ENCODE results near the gene CCDC169.

The CCDC169 gene

DNA sequence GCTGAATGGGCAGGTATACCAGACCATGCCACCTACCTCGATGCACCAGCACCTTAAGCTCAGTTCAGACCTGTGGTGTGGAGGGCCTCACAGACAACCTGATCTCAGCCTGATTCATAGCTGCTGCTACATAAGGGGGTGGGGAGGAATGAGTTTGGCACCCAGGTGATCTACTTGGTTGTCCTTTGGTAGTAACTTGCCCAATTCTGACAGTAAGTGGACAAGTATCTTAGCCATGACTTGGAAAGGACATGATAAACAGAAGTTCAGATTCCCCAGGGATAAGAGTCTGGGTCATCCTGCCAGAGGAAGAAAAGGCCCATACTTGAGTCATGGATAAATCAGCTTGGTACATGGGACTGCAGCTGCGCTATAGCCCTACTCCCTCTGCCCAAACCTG is 54.9 kb downstream of the CCDC169 start:
- DNase-seq (ENCODE audit: low spot score) = no peak

DNA sequence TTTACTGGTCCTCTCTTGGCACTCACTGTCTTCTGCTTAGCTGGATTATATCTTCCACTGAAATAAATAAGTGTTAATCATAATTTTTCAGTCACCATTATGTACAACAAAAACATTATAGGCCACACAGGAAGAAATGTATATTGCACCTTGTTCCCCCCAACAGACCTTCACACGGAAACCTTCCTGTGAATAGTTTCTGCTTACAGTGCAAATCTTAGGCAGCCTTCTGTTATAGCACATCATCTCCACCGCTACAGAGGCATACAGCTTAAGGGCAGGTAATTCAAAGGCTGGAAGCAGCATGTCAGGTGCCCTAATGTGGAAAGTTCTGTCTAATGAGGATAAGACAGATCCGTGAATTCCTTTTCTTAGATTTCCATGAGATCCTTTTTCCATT is 66.4 kb downstream of the CCDC169 start:
- no peak for DNase-seq (ENCODE audit: low spot score)

DNA sequence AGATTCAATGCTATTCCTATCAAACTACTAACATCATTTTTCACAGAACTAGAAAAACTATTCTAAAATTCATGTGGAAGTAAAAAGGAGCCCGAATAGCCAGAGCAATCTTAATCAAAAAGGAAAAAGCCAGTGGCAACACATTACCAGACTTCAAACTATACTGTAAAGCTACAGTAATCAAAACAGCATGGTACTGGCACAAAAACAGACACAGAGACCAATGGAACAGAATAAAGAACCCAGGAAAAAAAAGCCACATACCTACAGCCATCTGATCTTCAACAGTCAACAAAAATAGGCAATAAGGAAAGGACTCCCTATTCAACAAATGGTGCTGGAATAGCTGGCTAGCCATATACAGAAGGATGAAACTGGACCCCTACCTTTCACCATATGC is 72.9 kb downstream of the CCDC169 start:
- DNase-seq (ENCODE audit: low spot score) = no peak

DNA sequence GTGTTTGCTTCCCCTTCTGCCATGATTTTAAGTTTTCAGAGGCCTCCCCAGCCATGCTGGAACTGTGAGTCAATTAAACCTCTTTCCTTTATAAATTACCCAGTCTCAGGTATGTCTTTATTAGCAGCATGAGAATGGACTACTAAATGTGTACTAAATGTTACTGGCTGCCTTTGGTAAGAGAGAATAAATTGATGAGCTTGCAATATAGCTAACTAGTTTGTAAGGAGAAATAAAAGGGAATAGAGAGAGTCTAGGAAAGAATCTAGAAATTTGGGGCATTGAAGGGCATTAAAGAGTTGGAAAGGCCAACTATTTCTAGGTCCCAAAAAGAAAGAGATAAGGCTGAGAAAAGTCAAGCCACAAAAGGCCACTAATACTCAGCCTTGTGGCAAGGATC is 77.7 kb downstream of the CCDC169 start:
- no peak for DNase-seq (ENCODE audit: low spot score)

DNA sequence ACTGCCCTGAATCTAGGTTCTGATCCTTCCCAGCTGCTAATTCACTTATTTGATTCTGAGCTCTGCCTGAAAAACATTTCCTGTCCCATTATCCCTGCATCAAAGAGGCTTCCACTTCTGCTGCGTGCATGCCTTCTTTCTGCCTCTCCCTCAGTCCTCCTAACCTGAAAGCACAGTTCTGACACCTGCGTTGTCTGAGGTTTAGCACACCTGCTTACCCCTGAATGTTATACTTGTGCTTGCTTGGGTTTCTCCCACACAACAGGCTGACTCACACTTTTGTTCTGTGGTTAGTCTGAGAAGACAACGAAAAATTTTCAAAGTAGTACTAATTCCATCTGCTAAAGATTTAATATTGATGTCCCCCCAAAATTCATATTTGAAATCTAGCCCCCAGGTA is 80.2 kb downstream of the CCDC169 start:
- DNase-seq (ENCODE audit: low spot score) = no peak

DNA sequence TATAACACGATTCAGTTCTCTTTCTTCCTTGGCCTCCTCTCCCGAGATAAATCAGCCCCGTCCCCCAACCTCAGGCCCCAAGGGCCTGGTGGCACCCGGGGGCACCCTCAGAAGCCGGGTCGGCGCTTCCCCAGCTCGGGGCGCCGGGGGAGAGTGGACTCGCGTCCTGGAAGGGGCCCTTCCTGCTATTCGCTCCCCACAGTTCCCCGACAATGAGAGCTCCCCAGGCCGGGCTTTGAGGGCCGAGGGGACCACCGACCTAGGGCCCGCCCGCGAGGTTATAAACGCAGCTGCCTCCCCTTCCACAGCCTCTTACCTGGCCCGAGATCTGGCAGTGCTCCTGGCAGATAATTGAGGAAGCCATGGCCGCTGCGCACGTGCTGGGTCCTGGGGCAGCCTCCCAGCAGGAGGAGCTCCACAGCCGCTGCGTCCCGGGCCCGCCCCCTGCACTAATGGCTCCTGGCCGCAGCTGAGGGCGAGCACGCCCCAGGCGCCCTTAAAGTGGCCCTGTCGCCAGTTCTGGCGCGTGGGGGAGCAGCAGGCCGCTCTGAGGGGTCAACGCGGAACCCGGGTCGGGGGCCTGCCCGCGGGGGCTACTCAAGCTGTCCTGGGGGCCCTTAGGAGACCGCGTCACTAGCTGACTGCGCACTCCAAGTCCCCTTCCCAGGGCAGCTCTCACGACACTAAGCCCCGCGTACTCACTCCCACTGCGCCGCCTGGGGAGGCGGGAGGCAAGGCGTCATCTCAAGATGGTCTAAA is 83.3 kb downstream of the CCDC169 start, which contains the start of gene SOHLH2:
TSS of gene SOHLH2 (minus strand) at position 394 of the 759 bp plus-strand sequence. CDS start at position 364, 30 bp downstream.
- no peak for DNase-seq (ENCODE audit: low spot score)

DNA sequence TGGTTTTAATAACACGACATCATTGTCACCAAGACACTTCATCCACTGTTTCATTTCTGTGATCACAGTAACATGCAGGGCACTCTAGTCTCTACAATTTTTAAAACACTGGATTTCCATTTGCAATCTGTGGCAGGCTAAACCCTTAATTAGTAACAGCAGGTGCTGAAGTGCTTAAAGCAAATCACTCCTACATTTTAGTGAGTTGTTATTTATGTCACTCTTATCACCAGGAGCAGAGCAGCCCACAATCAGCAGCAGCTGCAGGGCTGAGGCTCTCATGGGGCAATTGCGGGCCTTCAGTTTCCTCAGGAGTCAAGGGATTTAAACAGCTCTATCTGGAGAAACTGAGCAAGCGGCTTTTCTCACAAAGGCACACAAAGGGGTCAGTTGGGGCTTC is 84.8 kb downstream of the CCDC169 start:
- DNase-seq (ENCODE audit: low spot score) = no peak

DNA sequence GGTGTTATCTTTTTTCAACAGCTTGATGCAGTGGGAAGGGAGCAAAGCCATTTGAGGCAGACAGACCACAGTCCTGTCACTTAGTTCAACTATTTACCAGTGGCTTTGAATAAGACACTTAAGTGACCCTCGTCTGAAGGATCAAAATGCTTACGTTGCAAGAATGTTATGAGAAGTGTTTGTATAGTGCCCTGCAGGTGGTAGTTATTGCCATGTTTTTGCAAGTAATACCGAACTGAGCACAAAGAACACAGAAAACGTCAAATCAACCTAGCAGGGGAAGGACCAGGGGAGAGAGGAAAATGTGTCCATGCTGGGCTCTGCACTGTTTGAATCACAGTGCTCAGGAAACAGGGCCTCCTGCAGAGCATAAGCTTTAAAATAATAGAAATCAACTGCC is 86.0 kb downstream of the CCDC169 start:
- no peak for DNase-seq (ENCODE audit: low spot score)

DNA sequence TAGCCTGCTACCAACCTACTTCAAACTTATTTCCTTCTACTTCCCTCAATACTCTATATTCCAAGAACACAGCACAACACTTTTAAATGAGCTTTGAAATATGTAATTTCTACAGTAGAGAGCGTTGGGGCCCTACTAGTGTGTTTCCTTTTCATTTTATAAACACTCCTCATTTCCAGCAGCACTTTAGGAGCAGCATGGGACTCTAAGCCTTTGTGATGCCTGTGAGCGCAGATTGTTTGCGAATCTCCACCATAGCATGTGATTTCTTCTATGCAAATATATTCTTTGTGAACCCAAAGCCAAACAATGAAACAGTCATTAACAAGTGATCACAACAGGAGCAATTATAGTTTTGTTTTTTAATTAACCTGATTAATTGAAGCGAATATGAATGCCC is 86.9 kb downstream of the CCDC169 start:
- no peak for DNase-seq (ENCODE audit: low spot score)

DNA sequence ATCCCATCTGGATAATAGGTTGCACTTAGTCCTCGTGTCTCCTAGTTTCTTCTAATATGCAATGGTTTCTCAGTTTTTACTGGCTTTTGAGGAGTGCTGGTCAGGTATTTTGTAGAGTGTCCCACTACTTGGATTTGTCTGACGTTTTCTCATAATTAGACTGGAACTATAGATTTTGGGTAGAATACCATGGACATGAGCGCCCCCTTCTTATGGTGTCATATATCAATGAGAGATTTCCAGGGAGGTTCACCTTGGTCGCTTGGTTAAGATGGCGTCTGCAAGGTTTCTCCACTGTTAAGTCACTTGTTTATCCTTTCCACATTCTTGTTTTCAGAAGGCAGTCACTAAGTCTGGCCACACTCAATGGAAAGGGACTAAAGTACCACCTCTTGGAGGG is 89.9 kb downstream of the CCDC169 start:
- DNase-seq (ENCODE audit: low spot score) = no peak

DNA sequence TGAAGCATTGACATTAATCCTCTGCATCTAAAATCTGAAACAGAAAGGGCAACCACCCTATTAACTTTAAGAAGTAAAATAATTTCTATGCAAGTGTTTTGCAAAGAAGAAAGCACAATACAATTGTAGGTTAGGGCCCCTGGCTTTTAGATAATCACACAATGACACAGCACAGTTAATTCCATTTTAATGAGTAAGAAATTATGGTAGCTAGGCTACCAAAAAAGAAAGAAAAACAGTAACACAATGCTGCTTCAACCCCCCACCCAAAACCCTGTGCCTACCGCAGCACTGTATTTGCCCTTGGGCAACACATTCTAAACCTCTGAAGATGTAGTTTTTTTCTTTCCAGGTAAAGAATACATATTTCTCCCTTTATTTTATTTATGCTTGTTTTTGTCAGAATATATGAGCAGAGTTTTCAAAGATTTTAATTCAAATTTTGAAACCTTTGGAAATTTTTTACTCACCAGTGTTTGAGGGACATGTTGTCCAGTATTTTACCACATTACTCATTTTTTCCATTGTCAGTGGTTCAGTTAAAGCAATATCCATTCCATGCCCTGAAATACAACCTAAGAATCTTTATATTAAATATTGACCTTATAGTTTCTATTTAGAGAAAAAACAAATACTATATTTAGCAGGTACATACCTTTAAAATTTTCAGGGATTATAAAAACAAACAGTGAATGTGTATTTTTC is 104.3 kb downstream of the CCDC169 start:
- peak; percentile 18 for DNase-seq (ENCODE audit: low spot score)

DNA sequence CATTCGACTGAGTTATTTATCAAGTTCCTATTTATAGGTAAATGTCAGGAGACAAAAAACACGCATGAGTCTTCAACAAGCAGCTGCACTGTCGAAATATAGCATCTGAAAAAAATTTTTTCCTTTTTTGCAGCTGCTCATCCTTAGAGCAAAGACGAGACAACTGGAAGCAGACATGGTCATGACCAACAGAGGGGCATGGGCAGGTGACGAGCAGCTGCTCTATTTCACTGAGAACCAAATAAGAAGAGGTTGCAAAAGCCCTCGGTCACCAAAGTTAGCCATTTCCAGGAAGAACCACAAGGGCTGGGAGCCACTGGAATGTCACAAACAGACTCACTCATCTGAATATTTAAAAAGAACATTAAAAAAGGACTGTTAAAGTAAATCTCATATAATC is 105.4 kb downstream of the CCDC169 start:
- no peak for DNase-seq (ENCODE audit: low spot score)

DNA sequence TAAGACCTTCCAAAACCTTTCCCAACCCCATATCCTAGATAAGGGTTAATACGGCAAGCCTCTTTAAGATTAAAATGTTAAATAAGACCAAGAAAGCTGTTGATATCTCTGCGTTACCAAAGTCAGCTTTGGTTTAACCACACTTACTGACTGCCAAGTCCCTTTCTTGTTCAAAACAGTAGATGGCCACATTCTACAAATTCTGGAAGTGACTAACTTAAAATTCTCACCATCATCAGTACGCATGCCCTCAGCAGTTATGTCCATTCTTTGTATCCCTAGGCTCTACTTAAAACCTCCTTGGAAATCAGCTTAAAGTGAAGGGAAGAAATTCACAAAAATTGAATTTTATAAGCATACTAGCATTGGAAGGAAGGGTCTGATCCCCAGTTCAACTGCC is 106.8 kb downstream of the CCDC169 start:
- DNase-seq (ENCODE audit: low spot score) = no peak

DNA sequence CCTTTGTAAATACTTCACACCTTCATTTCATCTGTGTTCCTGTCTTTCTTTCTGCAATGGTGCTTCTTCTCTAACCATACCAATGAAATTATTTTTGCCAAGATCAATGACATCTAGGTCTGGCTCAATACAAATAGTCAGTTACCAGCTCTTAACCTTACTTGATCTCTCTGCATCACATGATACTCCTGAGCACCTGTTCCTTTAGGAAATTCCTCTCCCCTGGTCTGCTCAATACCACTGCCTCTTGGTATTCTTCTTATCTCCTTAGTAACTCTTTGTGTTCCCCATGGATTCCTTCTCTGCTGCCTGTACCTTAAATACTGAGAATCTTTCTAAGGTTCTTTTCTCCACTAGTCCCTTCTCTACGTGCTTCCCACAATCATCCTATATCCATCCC is 109.2 kb downstream of the CCDC169 start:
- DNase-seq (ENCODE audit: low spot score) = no peak

DNA sequence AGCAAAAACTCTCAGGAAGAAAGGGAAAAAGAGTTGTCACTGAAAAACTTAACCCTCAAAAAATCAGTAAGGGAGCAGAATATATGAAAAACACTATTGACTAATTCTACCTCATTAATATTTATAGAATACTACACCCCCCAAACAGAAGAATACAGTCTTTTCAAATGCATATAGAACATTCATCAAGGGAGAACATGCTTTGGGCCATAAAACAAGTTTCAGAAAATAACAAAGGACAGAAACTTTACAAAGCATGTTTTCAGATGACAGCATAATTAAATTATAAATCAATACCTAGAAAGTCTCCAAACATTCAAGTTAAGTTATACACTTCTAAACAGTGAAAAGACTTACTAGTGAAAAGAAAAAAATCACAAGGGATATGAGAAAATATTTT is 113.7 kb downstream of the CCDC169 start:
- DNase-seq (ENCODE audit: low spot score) = no peak

All from AG08395 (cell line).